Gastroesophageal sphincter (tissue), 4 donors: Measurements from ENCODE around the gene PAK1IP1. TPM values are rescaled to one million over a fixed set of nuclear protein-coding genes. Genes with fewer than 3 reads are reported as not detected.

Experiments used
- ATAC-seq: fragments of 150-250 bp; one replicate; pipeline ENCODE4 v1.9.1; 2016; ENCODE audit warnings: mild to moderate bottlenecking, moderate library complexity
- H3K27ac ChIP-seq, 4 donors: fragments of 200-600 bp; sonication (generic) in 3 of 4; 1 replicate in 3 of 4; 2 replicates in 1 of 4; pipeline ENCODE4 v1.5.1; 2016 to 2019
- H3K27me3 ChIP-seq: fragments of 200-600 bp; sonication (generic); one replicate; pipeline ENCODE4 v1.5.1; 2019
- H3K36me3 ChIP-seq, 2 donors: fragments of 200-600 bp; sonication (generic); one replicate each; pipeline ENCODE4 v1.5.1; 2019; ENCODE audit warnings: control low read depth in 1 of 2
- H3K4me1 ChIP-seq, 3 donors: fragments of 200-600 bp; sonication (generic); 1 replicate in 2 of 3; 2 replicates in 1 of 3; pipeline ENCODE4 v1.5.1; 2016 to 2019; ENCODE audit warnings: control low read depth in 2 of 3
- H3K4me3 ChIP-seq, 2 donors: fragments of 200-600 bp; sonication (generic); one replicate each; pipeline ENCODE4 v1.5.1; 2019; ENCODE audit warnings: mild to moderate bottlenecking in 1 of 2, moderate library complexity in 1 of 2
- H3K9me3 ChIP-seq, 3 donors: fragments of 200-600 bp; sonication (generic); one replicate each; pipeline ENCODE4 v1.5.1; 2017 to 2019; ENCODE audit warnings: control low read depth in 2 of 3
- EP300 ChIP-seq: sonication (generic); formaldehyde crosslinking; IDR thresholded peaks from one replicate; pipeline ENCODE4 v1.6.1; 2017; ENCODE audit warnings: antibody characterized with exemption, mild to moderate bottlenecking
- POLR2A ChIP-seq, 2 donors: fragments of 450-650 bp; IDR thresholded peaks; one replicate each; pipeline ENCODE4 v1.6.1; 2017; ENCODE audit warnings: antibody characterized with exemption in 2 of 2, mild to moderate bottlenecking in 2 of 2, moderate library complexity in 1 of 2
- POLR2AphosphoS5 ChIP-seq: sonication (generic); formaldehyde crosslinking; IDR thresholded peaks from one replicate; pipeline ENCODE4 v1.6.1; 2017; ENCODE audit warnings: antibody characterized with exemption
- WGBS, 2 donors: methylation state at CpG; one replicate each; pipeline ENCODE4 v1.1.5; 2018; ENCODE audit warnings: low coverage in 1 of 2; 5-methylcytosine and 5-hydroxymethylcytosine counted together
- total RNA-seq, 4 donors: library from RNA; depleted of rRNA; stranded (reverse); fragments of >200 nt; gene quantifications; one replicate each; pipeline ENCODE4 v1.1.0, GENCODE V29; 2016
- TF ChIP-seq, protein P1 (sequence below), 4 experiments: fragments of 200-600 bp in 2 of 4; fragments of 450-650 bp in 2 of 4; sonication (generic) in 1 of 4; IDR thresholded peaks; one replicate each; pipeline ENCODE4 v1.5.1; 2017 to 2019; ENCODE audit warnings: antibody characterized with exemption in 4 of 4, mild to moderate bottlenecking in 2 of 4, moderate library complexity in 2 of 4

The PAK1IP1 gene
- total RNA-seq, 4 donors from 2014 or later: 9.4 to 14.6 (median 12.5) TPM

DNA sequence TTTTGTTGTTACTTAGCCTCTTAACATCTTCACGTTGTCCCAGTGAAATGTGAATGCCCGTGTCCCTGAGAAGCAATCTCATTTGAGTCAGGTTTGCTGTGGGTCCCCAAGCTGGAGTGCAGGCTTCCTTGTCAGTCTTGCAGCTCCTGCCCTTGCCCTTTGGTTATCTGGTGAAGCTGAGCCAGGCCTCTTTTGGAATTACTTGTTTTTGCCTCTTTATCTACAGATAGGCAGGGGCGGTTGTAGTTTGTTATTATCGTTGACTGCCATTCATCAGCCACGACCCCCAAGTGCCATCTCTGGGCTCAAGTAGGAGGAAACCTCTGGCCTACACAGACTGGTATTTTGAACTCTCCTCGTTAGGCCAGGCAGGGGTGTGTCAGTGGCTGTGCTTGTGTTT lies 30.3 kb downstream of the PAK1IP1 start:
- Histone ChIP-seq H3K27ac (no peak overlapping the region), H3K4me1 (peaks cover 0 to 63% (median 15%) of the 10 kb centered on the region in 3 donors), H3K9me3 (no peaks in the 10 kb centered on the region), H3K27me3 (no peaks in the 10 kb centered on the region), H3K4me3 (no peak overlapping the region), H3K36me3 (peaks cover 0 to 57% of the 10 kb centered on the region in 2 donors)
- TF ChIP-seq POLR2AphosphoS5: no peak
- ATAC-seq: no peak
- 59 to 93% methylated on average over 2 to 6 of the region's 6 CpGs for WGBS, 2 donors

- Histone ChIP-seq H3K4me1 (peaks cover 0 to 66% (median 15%) of the 10 kb centered on the region in 3 donors), H3K36me3 (peaks cover 0 to 64% of the 10 kb centered on the region in 2 donors), H3K9me3 (no peaks in the 10 kb centered on the region), H3K4me3 (no peak overlapping the region), H3K27me3 (no peaks in the 10 kb centered on the region), H3K27ac (no peak overlapping the region)
- 81 to 100% methylated on average over 1 to 5 of the region's 9 CpGs for WGBS, 2 donors
- no peak for ATAC-seq
- no peak for TF ChIP-seq POLR2AphosphoS5
- no peak for TF ChIP-seq EP300
- TF ChIP-seq POLR2A (IDR thresholded peaks at IDR 0.05): no peak
- TF ChIP-seq, protein P1, sequence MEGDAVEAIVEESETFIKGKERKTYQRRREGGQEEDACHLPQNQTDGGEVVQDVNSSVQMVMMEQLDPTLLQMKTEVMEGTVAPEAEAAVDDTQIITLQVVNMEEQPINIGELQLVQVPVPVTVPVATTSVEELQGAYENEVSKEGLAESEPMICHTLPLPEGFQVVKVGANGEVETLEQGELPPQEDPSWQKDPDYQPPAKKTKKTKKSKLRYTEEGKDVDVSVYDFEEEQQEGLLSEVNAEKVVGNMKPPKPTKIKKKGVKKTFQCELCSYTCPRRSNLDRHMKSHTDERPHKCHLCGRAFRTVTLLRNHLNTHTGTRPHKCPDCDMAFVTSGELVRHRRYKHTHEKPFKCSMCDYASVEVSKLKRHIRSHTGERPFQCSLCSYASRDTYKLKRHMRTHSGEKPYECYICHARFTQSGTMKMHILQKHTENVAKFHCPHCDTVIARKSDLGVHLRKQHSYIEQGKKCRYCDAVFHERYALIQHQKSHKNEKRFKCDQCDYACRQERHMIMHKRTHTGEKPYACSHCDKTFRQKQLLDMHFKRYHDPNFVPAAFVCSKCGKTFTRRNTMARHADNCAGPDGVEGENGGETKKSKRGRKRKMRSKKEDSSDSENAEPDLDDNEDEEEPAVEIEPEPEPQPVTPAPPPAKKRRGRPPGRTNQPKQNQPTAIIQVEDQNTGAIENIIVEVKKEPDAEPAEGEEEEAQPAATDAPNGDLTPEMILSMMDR (IDR thresholded peaks at IDR 0.05): no peak
Observed at GRCh38 chr6:10725716-10726115, 30.9 kb downstream of the PAK1IP1 start.

GRCh38 chr6:10730254-10730653 lies 35.5 kb downstream of the PAK1IP1 start:
- H3K9me3 ChIP-seq: no peaks in the 10 kb centered on the region
- WGBS, 2 donors: 43 to 79% methylated on average over 2 to 3 of the region's 3 CpGs
- H3K4me1 ChIP-seq: peaks cover 0 to 30% (median 0%) of the 10 kb centered on the region in 3 donors
- no peak for ATAC-seq
- H3K36me3 ChIP-seq: peaks cover 0 to 90% of the 10 kb centered on the region in 2 donors
- H3K27me3 ChIP-seq: no peaks in the 10 kb centered on the region
- no peak overlapping the region for H3K27ac ChIP-seq
- H3K4me3 ChIP-seq: no peak overlapping the region
- TF ChIP-seq, protein P1 (IDR thresholded peaks at IDR 0.05): no peak
- TF ChIP-seq EP300 (no peak), POLR2AphosphoS5 (no peak), POLR2A (IDR thresholded peaks at IDR 0.05) (no peak)

GRCh38 chr6:10733151-10733715 lies 38.5 kb downstream of the PAK1IP1 start:
- Histone ChIP-seq H3K27me3 (no peaks in the 10 kb centered on the region), H3K4me3 (no peak overlapping the region), H3K9me3 (no peaks in the 10 kb centered on the region), H3K36me3 (peaks cover 0 to 60% of the 10 kb centered on the region in 2 donors), H3K4me1 (peaks cover 0 to 9% (median 0%) of the 10 kb centered on the region in 3 donors), H3K27ac (no peak overlapping the region)
- TF ChIP-seq POLR2A (IDR thresholded peaks at IDR 0.05) (no peak), POLR2AphosphoS5 (no peak), EP300 (no peak)
- TF ChIP-seq, protein P1 (IDR thresholded peaks at IDR 0.05): no peak
- no peak for ATAC-seq
- 95 to 96% methylated on average over 4 to 8 of the region's 17 CpGs for WGBS, 2 donors

GRCh38 chr6:10733863-10734262 lies 39.1 kb downstream of the PAK1IP1 start:
- Histone ChIP-seq H3K4me3 (no peak overlapping the region), H3K27ac (no peak overlapping the region), H3K9me3 (no peaks in the 10 kb centered on the region), H3K36me3 (peaks cover 0 to 54% of the 10 kb centered on the region in 2 donors), H3K27me3 (no peaks in the 10 kb centered on the region), H3K4me1 (peaks cover 0 to 9% (median 0%) of the 10 kb centered on the region in 3 donors)
- ATAC-seq: no peak
- TF ChIP-seq, protein P1 (IDR thresholded peaks at IDR 0.05): no peak
- TF ChIP-seq EP300 (no peak), POLR2AphosphoS5 (no peak), POLR2A (IDR thresholded peaks at IDR 0.05) (no peak)
- 81 to 100% methylated on average over 2 of the region's 3 CpGs for WGBS, 2 donors
